NCI-H345 treated with DMSO at 0.1 percent for 48 hours (cell line): ENCODE measurements around the gene LTO1.
A peak's percentile ranks its signal among the peaks of the same experiment; 100 is the strongest.

Source experiments
- DNase-seq: peaks from one replicate; lab custom pipeline; 2025; ENCODE audit not compliant: unreplicated experiment; lab: John Stamatoyannopoulos, UW

Gene LTO1

DNA sequence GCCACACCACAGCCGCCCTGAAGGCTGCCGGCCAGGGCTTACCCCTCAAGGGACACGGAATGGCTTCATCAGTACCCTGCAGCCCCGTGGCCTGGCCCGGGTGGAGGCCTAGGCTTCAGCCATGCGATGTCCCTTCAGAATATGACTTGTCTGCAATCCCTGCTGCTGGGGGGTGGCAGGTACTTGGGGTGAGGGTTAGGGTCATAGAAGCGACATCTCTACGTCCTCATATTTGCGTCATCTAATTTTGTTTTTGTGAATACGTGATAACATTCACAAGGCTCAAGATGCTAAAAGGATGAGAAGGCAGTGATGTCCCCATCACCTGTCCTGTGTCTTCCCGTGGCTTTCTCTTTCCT, 27.8 kb downstream of the LTO1 start:
- no peak for DNase-seq

DNA sequence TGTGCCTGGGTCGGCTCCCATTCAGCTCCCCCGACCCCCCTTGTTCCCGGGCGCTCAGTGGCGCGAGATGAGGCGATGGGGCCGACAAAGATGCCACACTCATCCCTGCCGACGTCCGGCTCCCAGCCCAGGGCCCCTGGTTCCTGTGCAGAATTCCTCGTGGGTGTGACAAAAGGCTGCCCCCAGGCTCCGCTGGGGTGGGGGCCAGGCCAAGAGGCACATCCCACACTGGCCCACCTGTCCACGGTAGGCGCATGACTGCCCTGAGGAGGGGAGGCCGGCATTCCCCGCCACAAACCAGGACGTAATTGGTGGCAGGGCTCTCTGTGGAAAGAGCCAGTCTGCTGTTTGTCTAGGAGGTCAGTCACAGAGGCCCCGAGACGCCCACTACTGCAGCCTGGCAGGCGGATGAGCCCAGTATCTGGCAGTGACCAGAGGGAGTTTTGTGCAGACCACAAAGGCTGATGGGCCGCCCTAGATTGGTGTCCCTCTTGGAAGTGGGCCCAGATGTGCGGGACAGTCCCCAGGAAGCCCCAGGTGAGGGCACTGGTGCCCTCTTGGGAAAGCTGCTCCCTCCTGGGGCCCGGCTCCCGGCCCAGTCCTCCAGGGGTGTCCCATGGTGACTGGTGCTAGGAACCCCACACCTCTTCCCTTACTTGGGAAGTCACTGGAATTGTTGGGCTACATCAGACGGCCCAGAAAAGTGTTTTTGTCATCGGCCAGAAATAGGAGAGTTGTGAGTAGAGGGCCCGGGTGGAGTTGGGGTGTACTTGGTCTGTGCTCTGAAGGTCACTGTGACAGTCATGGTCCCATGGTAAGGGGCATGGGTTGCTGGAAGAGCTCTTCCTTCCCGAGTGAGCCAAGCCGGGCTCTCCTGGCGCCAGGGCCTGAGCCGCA, 28.4 kb downstream of the LTO1 start:
- DNase-seq = no peak

DNA sequence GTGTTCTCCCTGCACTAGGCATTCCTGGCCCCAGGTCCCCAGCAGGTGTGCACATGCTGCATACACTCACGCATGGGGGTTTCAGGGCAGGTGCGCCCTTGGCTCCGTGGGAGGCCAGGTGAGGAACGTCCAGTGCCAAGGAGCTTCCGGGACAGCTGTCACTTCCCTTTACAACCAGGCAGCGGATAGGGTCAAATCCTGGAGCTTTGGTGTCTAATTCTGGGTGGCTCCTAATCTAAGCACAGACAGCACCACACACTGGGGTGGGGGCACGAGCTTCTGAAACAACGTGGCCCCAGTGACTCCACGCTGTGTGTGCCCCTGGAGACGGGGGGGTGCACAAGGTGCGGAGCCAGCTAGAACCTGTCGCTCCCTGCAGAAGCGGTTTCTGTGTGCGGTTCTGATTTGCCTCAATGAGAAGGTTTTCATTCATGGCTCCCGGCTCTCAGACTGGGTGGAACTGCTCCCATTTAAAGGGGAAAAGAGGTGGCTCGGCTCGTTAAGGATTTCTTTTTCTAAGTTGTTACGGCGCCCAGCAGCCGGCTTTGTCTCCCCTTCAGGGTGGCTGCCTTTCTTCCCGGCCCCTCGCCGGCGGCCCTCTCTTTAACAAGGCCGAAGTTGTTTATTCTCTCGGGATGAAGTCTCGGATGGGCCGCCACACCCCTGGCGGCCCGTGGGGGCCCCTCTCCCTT, 29.2 kb downstream of the LTO1 start:
- peak; percentile 5 for DNase-seq

DNA sequence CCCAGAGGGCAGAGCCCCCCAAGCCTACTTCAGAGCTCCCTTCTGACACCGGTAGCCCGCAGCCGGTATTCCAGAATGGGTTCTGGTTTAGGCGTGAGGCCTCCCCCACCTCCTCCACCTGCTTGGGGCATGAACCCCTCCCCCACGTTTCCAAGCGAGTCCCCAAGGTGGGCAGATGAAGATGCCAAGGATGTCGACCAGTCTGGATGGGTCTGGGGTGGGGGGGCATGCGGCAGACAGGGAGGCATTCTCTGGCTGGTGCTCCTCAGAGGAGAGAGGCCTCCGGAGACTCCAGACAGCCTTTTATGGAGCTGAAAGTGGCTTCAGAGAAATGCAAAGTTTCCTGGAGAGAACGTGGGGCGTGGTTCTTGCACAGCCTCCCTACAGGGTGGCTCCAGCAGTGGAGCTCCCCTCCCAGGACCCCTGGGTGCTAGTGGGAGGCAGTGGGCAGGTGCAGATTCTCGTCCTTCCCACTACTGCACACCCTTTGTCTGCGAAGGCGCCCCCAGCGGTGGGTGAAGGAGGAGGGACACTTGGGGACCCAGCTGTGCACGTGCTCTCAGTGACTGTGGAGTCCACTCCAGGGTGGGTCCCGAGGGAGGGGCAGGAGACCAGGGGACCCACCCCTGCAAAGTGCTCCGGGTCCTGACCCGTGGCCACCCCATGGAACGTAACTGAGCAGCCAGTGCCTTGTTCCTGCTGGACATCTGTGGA, 30.0 kb downstream of the LTO1 start:
- no peak for DNase-seq

DNA sequence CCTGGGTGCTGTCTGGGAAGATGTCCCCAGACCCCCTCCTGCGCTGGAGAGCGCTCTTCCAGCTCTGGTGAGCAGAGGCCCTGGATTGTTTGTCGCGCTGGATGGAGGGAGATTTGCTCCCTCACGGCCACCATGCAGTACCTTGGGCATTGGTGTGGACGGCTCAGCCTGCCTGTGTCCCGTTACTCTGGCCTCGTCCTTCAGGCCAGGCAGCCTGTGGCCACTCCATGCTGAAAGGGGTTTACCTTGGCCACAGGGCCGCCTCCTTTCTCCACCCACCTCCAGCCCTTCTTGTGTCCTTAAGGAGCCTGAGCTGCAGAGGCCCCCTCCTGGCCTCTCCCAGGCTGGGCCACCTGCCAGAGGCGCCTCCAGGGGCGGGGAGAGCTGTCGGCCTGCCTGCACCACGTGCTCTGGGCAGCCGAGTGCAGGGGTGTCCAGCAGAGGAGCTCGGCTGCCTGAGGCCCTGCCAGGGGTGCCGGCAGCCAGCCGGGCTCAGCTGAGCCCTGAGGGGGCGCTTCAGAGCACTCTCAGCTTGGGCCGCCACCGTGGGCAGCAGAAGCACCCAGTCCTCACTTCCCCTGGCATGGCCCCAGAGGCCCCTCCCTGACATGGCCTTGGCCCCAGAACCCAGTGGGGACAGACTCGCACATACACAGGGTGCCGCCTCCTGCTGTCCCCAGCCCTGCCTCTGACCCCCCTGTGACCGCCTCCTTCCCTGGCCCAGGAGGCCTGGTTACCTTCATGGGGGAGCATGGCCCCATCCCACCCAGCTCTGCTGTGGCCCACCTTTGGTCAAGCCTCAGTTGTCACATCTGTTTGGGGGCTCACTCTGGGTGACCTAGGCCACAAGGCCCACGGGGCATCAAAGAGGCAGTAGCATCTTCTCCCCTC, 30.8 kb downstream of the LTO1 start:
- peak; percentile 12 for DNase-seq

DNA sequence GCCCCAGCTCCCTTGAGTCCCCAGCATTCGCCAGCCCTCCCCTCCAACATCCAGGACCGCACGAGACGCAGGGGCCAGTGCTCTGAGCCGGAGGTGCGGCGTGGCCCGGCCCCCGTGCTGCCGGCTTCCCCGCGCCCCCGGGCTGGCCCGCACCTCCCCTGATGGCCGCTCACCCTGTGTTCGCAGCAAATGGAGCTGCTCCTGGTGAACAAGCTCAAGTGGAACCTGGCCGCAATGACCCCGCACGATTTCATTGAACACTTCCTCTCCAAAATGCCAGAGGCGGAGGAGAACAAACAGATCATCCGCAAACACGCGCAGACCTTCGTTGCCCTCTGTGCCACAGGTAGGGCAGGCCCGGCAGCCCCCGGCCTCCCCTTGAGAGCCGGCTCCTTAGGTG, 31.5 kb downstream of the LTO1 start:
- DNase-seq = no peak

DNA sequence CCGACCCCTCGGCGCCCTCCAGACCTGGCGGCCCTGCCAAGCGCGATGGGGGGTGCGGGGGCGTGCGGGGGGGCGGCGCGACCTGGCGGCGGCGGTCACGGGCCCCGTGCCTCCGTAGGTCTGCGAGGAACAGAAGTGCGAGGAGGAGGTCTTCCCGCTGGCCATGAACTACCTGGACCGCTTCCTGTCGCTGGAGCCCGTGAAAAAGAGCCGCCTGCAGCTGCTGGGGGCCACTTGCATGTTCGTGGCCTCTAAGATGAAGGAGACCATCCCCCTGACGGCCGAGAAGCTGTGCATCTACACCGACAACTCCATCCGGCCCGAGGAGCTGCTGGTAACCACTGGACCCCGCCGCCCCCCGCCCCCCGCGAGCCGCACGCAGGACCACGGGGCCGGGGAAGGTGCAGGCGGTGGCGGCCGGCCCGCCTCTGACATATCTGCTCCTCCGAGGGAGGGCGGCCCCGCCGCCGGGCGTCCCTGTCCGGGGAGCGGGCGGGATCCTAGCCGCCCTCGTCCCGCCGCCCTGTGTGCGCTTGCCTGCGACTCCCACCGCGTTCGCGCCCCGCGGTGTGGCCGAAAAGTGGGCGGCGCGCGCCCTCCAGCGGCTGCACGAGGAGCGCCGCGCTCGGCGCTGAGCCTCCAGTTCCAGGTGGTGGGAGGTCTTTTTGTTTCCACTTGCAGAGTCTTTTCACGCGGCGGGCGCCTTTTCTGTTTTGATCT, 32.1 kb downstream of the LTO1 start:
- DNase-seq = peak; percentile 51

DNA sequence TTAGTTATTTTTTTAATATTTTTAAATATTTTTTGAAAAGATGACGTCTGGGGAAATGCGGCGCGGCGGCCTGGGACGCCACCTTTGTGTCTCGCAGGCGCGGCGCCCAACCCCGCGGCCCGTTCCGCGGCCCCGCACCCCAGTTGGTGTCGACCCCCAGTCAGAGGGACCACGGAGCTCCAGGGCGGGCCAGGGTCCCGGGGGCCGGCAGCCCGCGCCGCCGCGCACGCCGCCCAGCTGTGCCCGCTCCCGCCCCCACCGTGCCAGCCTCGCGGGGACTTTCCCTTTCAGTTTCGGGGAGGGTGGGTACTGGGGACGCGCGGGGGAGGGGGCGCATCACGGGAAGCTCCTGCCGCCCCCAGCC, 32.6 kb downstream of the LTO1 start:
- DNase-seq = no peak

DNA sequence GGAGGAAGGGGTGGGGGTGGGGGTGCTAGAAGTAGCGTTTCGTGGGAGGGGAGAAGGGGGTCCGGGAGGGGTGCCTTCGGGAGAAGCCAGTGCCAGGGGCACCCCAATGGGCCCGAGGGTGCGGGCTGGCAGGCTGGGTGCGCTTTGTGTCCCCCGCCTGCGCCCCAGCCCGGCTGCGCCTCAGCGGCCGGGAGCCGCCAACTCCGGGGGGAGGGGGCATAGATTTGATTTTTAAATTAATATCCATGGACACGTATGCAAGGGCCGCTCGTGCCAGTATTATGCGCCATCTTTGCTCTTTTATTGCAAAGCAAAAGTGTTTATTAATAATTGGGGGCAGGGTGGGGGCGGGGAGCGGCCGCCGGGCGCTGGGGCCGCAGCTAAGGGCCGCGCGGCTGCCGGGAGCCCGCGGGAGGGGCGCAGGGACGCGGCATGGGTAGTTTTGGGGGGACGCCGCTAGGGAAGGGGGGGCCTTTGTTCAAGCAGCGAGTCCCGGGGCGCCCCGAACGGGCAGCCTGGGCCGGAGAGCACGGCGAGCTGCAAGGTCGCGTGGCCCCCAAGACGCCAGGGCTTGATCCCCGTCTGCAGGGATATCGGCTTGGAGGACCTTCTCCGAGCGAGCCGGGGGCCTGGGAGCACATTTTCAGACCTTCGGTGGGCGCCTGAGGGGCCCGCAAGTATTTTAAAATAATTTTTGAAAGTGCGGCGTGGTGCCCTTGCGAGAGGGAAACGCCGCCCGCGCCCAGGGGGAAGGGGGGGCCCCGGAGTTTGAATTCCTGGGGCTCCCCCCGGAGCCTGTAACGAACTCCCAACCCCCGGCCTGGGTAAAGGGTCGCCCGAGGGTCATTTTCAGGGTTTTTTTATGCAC, 33.2 kb downstream of the LTO1 start:
- DNase-seq = no peak

DNA sequence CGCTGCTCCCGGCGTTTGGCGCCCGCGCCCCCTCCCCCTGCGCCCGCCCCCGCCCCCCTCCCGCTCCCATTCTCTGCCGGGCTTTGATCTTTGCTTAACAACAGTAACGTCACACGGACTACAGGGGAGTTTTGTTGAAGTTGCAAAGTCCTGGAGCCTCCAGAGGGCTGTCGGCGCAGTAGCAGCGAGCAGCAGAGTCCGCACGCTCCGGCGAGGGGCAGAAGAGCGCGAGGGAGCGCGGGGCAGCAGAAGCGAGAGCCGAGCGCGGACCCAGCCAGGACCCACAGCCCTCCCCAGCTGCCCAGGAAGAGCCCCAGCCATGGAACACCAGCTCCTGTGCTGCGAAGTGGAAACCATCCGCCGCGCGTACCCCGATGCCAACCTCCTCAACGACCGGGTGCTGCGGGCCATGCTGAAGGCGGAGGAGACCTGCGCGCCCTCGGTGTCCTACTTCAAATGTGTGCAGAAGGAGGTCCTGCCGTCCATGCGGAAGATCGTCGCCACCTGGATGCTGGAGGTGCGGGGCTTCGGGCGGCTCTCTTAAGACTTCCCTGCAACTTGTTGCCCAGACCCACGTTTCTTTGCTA, 34.1 kb downstream of the LTO1 start, which contains the start of gene CCND1:
CCND1 (plus strand) TSS at position 162 of the 587 bp plus-strand sequence; CDS start at position 320, 158 bp downstream.
- DNase-seq = peak; percentile 15

DNA sequence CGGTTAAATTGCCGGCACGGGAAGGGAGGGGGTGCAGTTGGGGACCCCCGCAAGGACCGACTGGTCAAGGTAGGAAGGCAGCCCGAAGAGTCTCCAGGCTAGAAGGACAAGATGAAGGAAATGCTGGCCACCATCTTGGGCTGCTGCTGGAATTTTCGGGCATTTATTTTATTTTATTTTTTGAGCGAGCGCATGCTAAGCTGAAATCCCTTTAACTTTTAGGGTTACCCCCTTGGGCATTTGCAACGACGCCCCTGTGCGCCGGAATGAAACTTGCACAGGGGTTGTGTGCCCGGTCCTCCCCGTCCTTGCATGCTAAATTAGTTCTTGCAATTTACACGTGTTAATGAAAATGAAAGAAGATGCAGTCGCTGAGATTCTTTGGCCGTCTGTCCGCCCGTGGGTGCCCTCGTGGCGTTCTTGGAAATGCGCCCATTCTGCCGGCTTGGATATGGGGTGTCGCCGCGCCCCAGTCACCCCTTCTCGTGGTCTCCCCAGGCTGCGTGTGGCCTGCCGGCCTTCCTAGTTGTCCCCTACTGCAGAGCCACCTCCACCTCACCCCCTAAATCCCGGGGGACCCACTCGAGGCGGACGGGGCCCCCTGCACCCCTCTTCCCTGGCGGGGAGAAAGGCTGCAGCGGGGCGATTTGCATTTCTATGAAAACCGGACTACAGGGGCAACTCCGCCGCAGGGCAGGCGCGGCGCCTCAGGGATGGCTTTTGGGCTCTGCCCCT, 34.7 kb downstream of the LTO1 start:
- DNase-seq = no peak

DNA sequence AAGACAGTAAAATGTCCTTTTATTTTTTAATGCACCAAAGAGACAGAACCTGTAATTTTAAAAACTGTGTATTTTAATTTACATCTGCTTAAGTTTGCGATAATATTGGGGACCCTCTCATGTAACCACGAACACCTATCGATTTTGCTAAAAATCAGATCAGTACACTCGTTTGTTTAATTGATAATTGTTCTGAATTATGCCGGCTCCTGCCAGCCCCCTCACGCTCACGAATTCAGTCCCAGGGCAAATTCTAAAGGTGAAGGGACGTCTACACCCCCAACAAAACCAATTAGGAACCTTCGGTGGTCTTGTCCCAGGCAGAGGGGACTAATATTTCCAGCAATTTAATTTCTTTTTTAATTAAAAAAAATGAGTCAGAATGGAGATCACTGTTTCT, 35.3 kb downstream of the LTO1 start:
- DNase-seq = no peak

DNA sequence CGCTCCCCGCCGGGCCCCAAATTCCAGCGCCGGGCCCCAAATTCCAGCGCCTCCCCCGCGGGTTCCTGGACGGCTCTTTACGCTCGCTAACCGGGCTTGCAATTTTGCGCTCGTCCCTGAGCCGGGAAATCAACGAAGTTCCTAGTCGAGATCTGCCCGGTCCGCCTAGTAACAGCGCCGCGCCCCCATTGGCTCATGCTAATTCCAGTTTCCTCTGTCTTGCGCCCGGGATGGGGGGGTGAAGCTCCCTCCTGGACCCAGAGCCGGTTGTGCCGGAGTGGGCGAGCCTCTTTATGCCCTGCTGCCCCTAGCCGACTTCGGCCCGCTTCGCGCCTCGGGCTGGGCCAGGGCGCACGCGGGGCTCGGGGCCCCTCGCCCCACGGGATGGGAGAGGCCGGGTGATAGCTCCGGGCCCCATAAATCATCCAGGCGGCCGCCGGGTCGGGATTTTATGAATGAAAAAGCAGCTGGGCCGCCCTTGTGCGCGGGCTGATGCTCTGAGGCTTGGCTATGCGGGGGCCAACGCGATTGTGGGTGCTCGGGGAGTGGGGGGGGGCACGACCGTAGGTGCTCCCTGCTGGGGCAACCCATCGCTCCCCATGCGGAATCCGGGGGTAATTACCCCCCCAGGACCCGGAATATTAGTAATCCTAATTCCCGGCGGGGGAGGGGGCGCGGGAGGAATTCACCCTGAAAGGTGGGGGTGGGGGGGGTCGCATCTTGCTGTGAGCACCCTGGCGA, 36.0 kb downstream of the LTO1 start:
- peak; percentile 21 for DNase-seq

DNA sequence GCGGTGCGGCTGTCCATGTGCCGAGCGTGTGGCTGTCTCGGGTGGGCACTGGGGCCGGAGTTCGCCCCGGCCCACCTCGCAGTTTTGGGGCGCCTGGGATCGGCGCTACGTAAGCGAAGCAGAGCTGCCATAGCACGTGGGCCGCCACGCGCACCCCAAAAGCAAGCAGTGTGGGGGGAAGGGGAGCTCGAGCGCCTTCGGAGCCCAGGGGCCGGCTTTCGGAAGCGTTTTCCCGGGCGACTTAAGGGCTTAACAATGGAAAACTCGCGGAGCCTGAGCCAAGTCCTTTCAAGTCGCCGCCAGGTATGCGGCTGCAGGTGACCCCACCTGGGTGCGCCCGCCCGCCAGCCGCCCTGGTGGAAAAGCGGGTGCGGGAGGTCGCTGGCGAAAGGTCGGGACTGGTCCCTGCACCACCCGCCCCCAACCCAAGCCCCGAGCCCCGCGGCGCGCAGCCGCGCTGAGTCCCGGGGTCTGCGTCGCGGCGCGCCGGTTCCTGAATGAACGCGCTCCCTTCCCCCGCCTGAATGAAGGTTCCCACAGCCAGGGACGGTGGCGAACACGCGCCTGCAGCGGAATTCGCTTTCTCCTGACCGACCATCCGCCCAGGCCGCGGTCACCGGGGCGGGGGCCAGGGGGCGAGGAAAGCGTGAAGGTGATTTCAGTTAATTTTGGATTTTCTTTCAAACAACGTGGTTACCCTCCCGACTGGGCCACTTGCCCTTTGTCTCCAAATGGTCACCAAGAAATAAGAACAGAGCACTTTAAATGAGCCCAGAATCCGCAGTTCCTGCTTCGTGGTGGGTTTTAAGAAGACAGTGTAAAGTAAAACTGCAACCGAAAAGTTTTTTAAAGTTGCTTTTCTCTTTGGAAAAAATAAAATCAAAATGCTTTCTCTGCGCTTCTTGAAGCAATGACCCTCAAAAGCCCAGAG, 36.9 kb downstream of the LTO1 start:
- peak; percentile 4 for DNase-seq

DNA sequence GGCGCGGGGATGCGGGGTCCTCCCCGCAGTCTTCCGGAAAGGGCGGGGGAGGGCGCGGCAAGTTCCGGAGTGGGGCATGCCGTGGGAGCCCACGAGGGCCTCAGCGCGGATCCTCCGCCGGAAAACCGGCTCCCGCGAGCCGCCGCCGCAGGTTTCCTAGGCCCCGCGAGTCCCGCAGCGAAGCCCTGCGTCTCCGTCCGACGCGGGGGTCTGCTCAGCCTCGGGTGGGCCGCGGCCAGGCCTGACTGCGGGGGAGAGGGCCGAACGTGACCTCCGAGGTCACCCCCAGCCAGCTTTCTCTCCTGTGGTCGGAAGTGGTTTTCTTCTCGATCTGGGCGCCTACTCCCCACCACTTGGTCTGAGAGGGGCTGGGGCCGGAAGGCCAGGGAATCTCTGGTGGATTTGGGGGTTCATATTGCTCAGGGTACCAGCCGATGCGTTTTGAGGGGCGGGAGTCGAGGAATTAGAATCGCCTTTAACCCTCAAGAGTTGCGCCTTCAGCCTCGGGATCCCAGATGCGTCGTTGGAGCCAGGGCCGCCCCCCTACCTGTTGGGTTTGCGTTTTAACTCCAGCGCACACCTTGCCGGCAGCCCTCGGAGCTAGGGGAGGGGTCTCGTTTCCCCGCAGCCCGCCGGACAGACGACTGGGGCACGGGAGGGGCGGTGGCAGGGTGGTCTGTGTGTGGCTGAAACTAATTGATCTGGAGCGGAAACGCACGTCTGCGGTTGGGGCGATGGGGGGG, 37.8 kb downstream of the LTO1 start:
- DNase-seq = no peak
